Panc1 (cell line): ENCODE measurements around the gene ENTPD2. TPM values are rescaled to one million over a fixed set of nuclear protein-coding genes. Genes with fewer than 3 reads are reported as not detected.
A peak's percentile ranks its signal among the peaks of the same experiment; 100 is the strongest.
"Not testable (repeated sequence)": the region's sequence is repeated elsewhere in the genome, so short reads cannot be mapped to it uniquely, and the experiment has no call there.

Experiments used
- ATAC-seq: fragments of 200-7000 bp; cut with Tn5 transposase; 2 replicates; pipeline ENCODE4 v1.9.1; 2020; ENCODE audit warnings: mild to moderate bottlenecking, moderate library complexity
- BruUV-seq: library from RNA; stranded (reverse); fragments of 400-500 nt; replicated peaks from 2 replicates; lab custom pipeline; 2021; lab: Mats Ljungman, UMichigan
- CTCF ChIA-PET: fragments of 300-600 bp; sonication (Branson Sonifier 250); formaldehyde crosslinking; loops from one replicate; lab custom pipeline; 2022; ENCODE audit warnings: antibody characterized with exemption; lab: Charles Lee
- POLR2A ChIA-PET: fragments of 300-600 bp; sonication (Branson Sonifier 250); formaldehyde crosslinking; loops from one replicate; lab custom pipeline; 2022; ENCODE audit warnings: antibody characterized with exemption; lab: Charles Lee
- DNase-seq: peaks from one replicate; pipeline ENCODE4 v3.0.0-alpha.2; 2010; ENCODE audit warnings: low read depth, low spot score
- H3K27ac ChIP-seq: 2 replicates; pipeline ENCODE4 v1.5.1; 2011; ENCODE audit warnings: mild to moderate bottlenecking, low read length, inconsistent platforms
- H3K27me3 ChIP-seq: fragments of 200-500 bp; sonication (Bioruptor generic); 2 replicates; pipeline ENCODE4 v1.6.0; 2014; ENCODE audit warnings: low read length, inconsistent platforms; ENCODE audit not compliant: control insufficient read depth, insufficient read depth
- H3K36me3 ChIP-seq: fragments of 200-500 bp; sonication (Bioruptor generic); 2 replicates; pipeline ENCODE4 v1.5.1; 2014; ENCODE audit warnings: inconsistent platforms, mild to moderate bottlenecking, low read length, moderate library complexity; ENCODE audit not compliant: control insufficient read depth, insufficient read depth
- H3K4me1 ChIP-seq: 2 replicates; pipeline ENCODE4 v1.5.1; 2011; ENCODE audit warnings: inconsistent platforms, mild to moderate bottlenecking, low read length, moderate library complexity; ENCODE audit not compliant: control insufficient read depth, insufficient read depth
- H3K4me3 ChIP-seq, 2 experiments: 2 replicates each; pipeline ENCODE4 v1.5.1; 2011 to 2012; ENCODE audit warnings: low read depth in 2 of 2, low read length in 2 of 2, mild to moderate bottlenecking in 2 of 2, inconsistent platforms in 1 of 2, moderate library complexity in 1 of 2
- H3K9me3 ChIP-seq: fragments of 200-500 bp; sonication (Bioruptor generic); 2 replicates; pipeline ENCODE4 v1.5.1; 2014; ENCODE audit warnings: low read depth, mild to moderate bottlenecking, inconsistent platforms, low read length, moderate library complexity; ENCODE audit not compliant: control insufficient read depth, insufficient read depth
- CTCF ChIP-seq: fragments of 450-650 bp; IDR thresholded peaks from 2 replicates; pipeline ENCODE4 v1.5.1; 2017; ENCODE audit warnings: mild to moderate bottlenecking
- POLR2AphosphoS5 ChIP-seq: IDR thresholded peaks from 2 replicates; pipeline ENCODE4 v1.6.1; 2012; ENCODE audit warnings: mild to moderate bottlenecking, low read depth, low read length, moderate library complexity
- REST ChIP-seq, 2 experiments: IDR thresholded peaks; 2 replicates each; pipeline ENCODE4 v1.6.1; 2011 to 2012; ENCODE audit warnings: low read depth in 2 of 2, control low read depth in 1 of 2, low read length in 1 of 2, mild to moderate bottlenecking in 1 of 2, moderate library complexity in 1 of 2; ENCODE audit not compliant: insufficient read depth in 1 of 2
- SIN3A ChIP-seq: IDR thresholded peaks from 2 replicates; pipeline ENCODE4 v1.6.1; 2012; ENCODE audit warnings: low read depth, mild to moderate bottlenecking, low read length, moderate library complexity, borderline replicate concordance; ENCODE audit not compliant: insufficient read depth
- TCF7L2 ChIP-seq: IDR thresholded peaks from 2 replicates; pipeline ENCODE4 v1.6.1; 2011; ENCODE audit warnings: mild to moderate bottlenecking, low read depth, low read length, inconsistent platforms
- in situ Hi-C: cut with HindIII; loops from 2 replicates; pipeline ENCODE4 v1.10.0; 2016; ENCODE audit warnings: low sequenced_read_pairs, low pct_unique_long_range_greater_than_20kb
- intact Hi-C: fragments of 100-400 bp; cut with micrococcal nuclease; formaldehyde crosslinking; loops from one replicate; pipeline ENCODE4 v1.10.0; 2022; ENCODE audit not compliant: unreplicated experiment
- total RNA-seq: library from RNA; stranded (reverse); gene quantifications from one replicate; pipeline ENCODE4 v1.2.1, GENCODE V29; 2021; ENCODE audit not compliant: unreplicated experiment

The ENTPD2 gene
- total RNA-seq, 1 experiment from 2014 or later, result 2.8 TPM

- DNase-seq (peak; percentile 55), ATAC-seq (peak; percentile 93)
- H3K27me3 ChIP-seq, result no peaks in the 10 kb centered on the region
- no TSS peak for BruUV-seq
- intact Hi-C loops (loop anchor here (10.0 kb wide), 1 partner anchor 90 kb away; the partner anchor contains the start of genes C8G and FBXW5), in situ Hi-C loops (no loop called here)
- ChIA-PET POLR2A (interaction anchor here (0.6 kb wide), 1 partner anchor 266 kb away, joined by 3 read pairs; no protein-coding TSS in a partner anchor), CTCF (interaction anchor here (0.5 to 2.0 kb wide), 7 partner anchors 10 to 244 kb away, joined by 3 to 22 read pairs (median 4); no protein-coding TSS in a partner anchor)
- no peaks in the 10 kb centered on the region for H3K9me3 ChIP-seq
- TF ChIP-seq CTCF, result peak; percentile 90
- TF ChIP-seq POLR2AphosphoS5, result no peak
- peak overlapping the region in 1 of 2 experiments; percentile 14; a peak in 1 of 4 replicates for H3K4me3 ChIP-seq
- H3K4me1 ChIP-seq, result peaks cover 5% of the 10 kb centered on the region
- H3K27ac ChIP-seq, result no peak overlapping the region
- no peaks in the 10 kb centered on the region for H3K36me3 ChIP-seq
Measured at GRCh38 chr9:137034709-137035506, 19.0 kb downstream of the ENTPD2 start.

- Histone ChIP-seq H3K27ac (no peak overlapping the region), H3K27me3 (no peaks in the 10 kb centered on the region), H3K9me3 (no peaks in the 10 kb centered on the region), H3K36me3 (no peaks in the 10 kb centered on the region), H3K4me3 (no peak overlapping the region), H3K4me1 (peaks cover 7% of the 10 kb centered on the region)
- in situ Hi-C loops (no loop called here), intact Hi-C loops (loop anchor here (10.0 kb wide), 1 partner anchor 89 kb away; the partner anchor contains the start of genes C8G and FBXW5)
- DNase-seq (no peak), ATAC-seq (0 out of 2 replicates have a peak, but pooled peaks have one; percentile 2)
- ChIA-PET CTCF (interaction anchor here (1.3 to 2.0 kb wide), 2 partner anchors 9 to 86 kb away, joined by 7 to 22 read pairs; no protein-coding TSS in a partner anchor), POLR2A (no interaction called here)
- no peak for TF ChIP-seq SIN3A
- no peak for TF ChIP-seq REST (IDR thresholded peaks at IDR 0.05; ENCODE audit: insufficient read depth in 1 of 2, low read depth in 2 of 2, low read length in 1 of 2)
- no peak for TF ChIP-seq TCF7L2
- TF ChIP-seq CTCF, result no peak
- no peak for TF ChIP-seq POLR2AphosphoS5
- BruUV-seq, result no TSS peak
Measured at GRCh38 chr9:137034039-137034708, 19.7 kb downstream of the ENTPD2 start.

GRCh38 chr9:137033481-137033880 lies 20.4 kb downstream of the ENTPD2 start:
- H3K4me3 ChIP-seq, H3K9me3 ChIP-seq, ATAC-seq, in situ Hi-C loops, CTCF ChIA-PET, POLR2A ChIA-PET, H3K36me3 ChIP-seq, H3K27me3 ChIP-seq, H3K27ac ChIP-seq, BruUV-seq, DNase-seq: not testable (repeated sequence)
- intact Hi-C loops, result loop anchor here (10.0 kb wide), 1 partner anchor 89 kb away; the partner anchor contains the start of genes C8G and FBXW5
- H3K4me1 ChIP-seq, result peaks cover 11% of the 10 kb centered on the region
